Neural cell (in vitro differentiated cells): ENCODE data around the gene CEACAM4. TPM values are rescaled to one million over a fixed set of nuclear protein-coding genes. Genes with fewer than 3 reads are reported as not detected.

Source experiments
- H2AFZ ChIP-seq: fragments of 200-600, 300-800 bp; sonication (generic), shearing (Covaris generic); 2 replicates; pipeline ENCODE4 v1.6.0; 2014; ENCODE audit warnings: low read depth, mild to moderate bottlenecking, antibody characterized with exemption, low read length, moderate library complexity
- H3F3A ChIP-seq: fragments of 200-600 bp; shearing (Covaris generic); 2 replicates; pipeline ENCODE4 v1.6.1; 2016; ENCODE audit warnings: mild to moderate bottlenecking, moderate library complexity, mixed read lengths, antibody characterized with exemption, low read length; ENCODE audit not compliant: insufficient read depth, poor library complexity, severe bottlenecking
- H3K27ac ChIP-seq: fragments of 200-600, 300-800 bp; sonication (generic), shearing (Covaris generic); 2 replicates; pipeline ENCODE4 v1.5.1; 2014; ENCODE audit warnings: mild to moderate bottlenecking, low read length, moderate library complexity
- H3K27me3 ChIP-seq: fragments of 300-800, 200-600 bp; sonication (generic), shearing (Covaris generic); 2 replicates; pipeline ENCODE4 v1.6.0; 2014; ENCODE audit warnings: mild to moderate bottlenecking, low read depth, low read length, moderate library complexity; ENCODE audit not compliant: insufficient read depth
- H3K36me3 ChIP-seq: fragments of 300-800, 200-600 bp; sonication (generic), shearing (Covaris generic); 2 replicates; pipeline ENCODE4 v1.5.1; 2014; ENCODE audit warnings: mild to moderate bottlenecking, antibody characterized with exemption, low read length, moderate library complexity; ENCODE audit not compliant: insufficient read depth
- H3K4me2 ChIP-seq: fragments of 300-800, 200-600 bp; sonication (generic), shearing (Covaris generic); 2 replicates; pipeline ENCODE4 v1.6.0; 2014; ENCODE audit warnings: mild to moderate bottlenecking, low read length
- H3K4me3 ChIP-seq: fragments of 300-800, 200-600 bp; sonication (generic), shearing (Covaris generic); 2 replicates; pipeline ENCODE4 v1.5.1; 2014; ENCODE audit warnings: mild to moderate bottlenecking, low read length, moderate library complexity
- H3K79me2 ChIP-seq: fragments of 200-600 bp; shearing (Covaris generic); replicated peaks from 2 replicates; pipeline ENCODE4 v1.6.0; 2014; ENCODE audit warnings: mild to moderate bottlenecking, low read length, moderate library complexity; ENCODE audit not compliant: insufficient read depth
- H3K9ac ChIP-seq: fragments of 300-800, 200-600 bp; sonication (generic), shearing (Covaris generic); 2 replicates; pipeline ENCODE4 v1.6.1; 2016; ENCODE audit warnings: mild to moderate bottlenecking, low read length, mixed read lengths
- H3K9me2 ChIP-seq: fragments of 200-600 bp; shearing (Covaris generic); 2 replicates; pipeline ENCODE4 v1.6.1; 2016; ENCODE audit warnings: mild to moderate bottlenecking, low read length, mixed read lengths; ENCODE audit not compliant: insufficient read depth
- H3K9me3 ChIP-seq: fragments of 200-600, 300-800 bp; sonication (generic), shearing (Covaris generic); 2 replicates; pipeline ENCODE4 v1.6.1; 2016; ENCODE audit warnings: mild to moderate bottlenecking, mixed run types, low read length, moderate library complexity, mixed read lengths
- H4K20me1 ChIP-seq: fragments of 200-600 bp; shearing (Covaris generic); 2 replicates; pipeline ENCODE4 v1.6.1; 2016; ENCODE audit warnings: mild to moderate bottlenecking, mixed run types; ENCODE audit not compliant: insufficient read depth
- EP300 ChIP-seq: fragments of 450-650 bp; conservative IDR thresholded peaks from 2 replicates; pipeline ENCODE4 v1.6.1; 2014; ENCODE audit warnings: antibody characterized with exemption, mild to moderate bottlenecking, moderate library complexity; ENCODE audit not compliant: poor library complexity, severe bottlenecking
- EZH2 ChIP-seq: fragments of 200-600, 300-800 bp; shearing (Covaris generic), sonication (generic); IDR thresholded peaks from 2 replicates; pipeline ENCODE4 v1.6.1; 2014; ENCODE audit warnings: antibody characterized with exemption, low read length, borderline replicate concordance, mild to moderate bottlenecking; ENCODE audit not compliant: insufficient read depth, poor library complexity, severe bottlenecking
- MXI1 ChIP-seq: fragments of 450-650 bp; conservative IDR thresholded peaks from 2 replicates; pipeline ENCODE4 v1.6.1; 2014; ENCODE audit warnings: antibody characterized with exemption, mild to moderate bottlenecking; ENCODE audit not compliant: poor library complexity, severe bottlenecking
- POLR2AphosphoS5 ChIP-seq: IDR thresholded peaks from 2 replicates; pipeline ENCODE4 v1.6.1; 2012
- RAD21 ChIP-seq: fragments of 450-650 bp; conservative IDR thresholded peaks from 2 replicates; pipeline ENCODE4 v1.6.1; 2014; ENCODE audit warnings: antibody characterized with exemption, mild to moderate bottlenecking, moderate library complexity
- REST ChIP-seq: IDR thresholded peaks from 2 replicates; pipeline ENCODE4 v1.6.1; 2012; ENCODE audit warnings: borderline replicate concordance
- SMC3 ChIP-seq: fragments of 450-650 bp; conservative IDR thresholded peaks from 2 replicates; pipeline ENCODE4 v1.6.1; 2014; ENCODE audit warnings: antibody characterized with exemption, mild to moderate bottlenecking, moderate library complexity; ENCODE audit not compliant: poor library complexity
- TAF1 ChIP-seq: IDR thresholded peaks from 2 replicates; pipeline ENCODE4 v1.6.1; 2012; ENCODE audit warnings: low read depth
- polyA plus RNA-seq: library from polyadenylated mRNA; depleted of rRNA; stranded (reverse); fragments of >200 nt; gene quantifications from 2 replicates; pipeline ENCODE4 v1.2.3, GENCODE V29; 2014
- TF ChIP-seq, protein P1 (sequence below): fragments of 450-650 bp; IDR thresholded peaks from 2 replicates; pipeline ENCODE4 v1.5.1; 2014; ENCODE audit warnings: antibody characterized with exemption, mild to moderate bottlenecking, moderate library complexity; ENCODE audit not compliant: poor library complexity, severe bottlenecking

The CEACAM4 gene
- polyA plus RNA-seq, 1 donor from 2014 or later: not detected

GRCh38 chr19:41591951-41592562 is 34.8 kb downstream of the CEACAM4 start:
- no peak overlapping the region for H3K4me3 ChIP-seq
- no peaks in the 10 kb centered on the region for H3F3A ChIP-seq
- H2AFZ ChIP-seq: no peak overlapping the region
- H4K20me1 ChIP-seq: no peaks in the 10 kb centered on the region
- no peak overlapping the region for H3K9ac ChIP-seq
- H3K79me2 ChIP-seq: no peaks in the 10 kb centered on the region
- peaks cover 3% of the 10 kb centered on the region for H3K9me3 ChIP-seq
- H3K36me3 ChIP-seq: no peaks in the 10 kb centered on the region
- no peak overlapping the region for H3K4me2 ChIP-seq
- TF ChIP-seq EP300: no peak
- no peak for TF ChIP-seq RAD21
- no peak for TF ChIP-seq POLR2AphosphoS5
- no peak for TF ChIP-seq REST
- no peak for TF ChIP-seq SMC3
- no peak for TF ChIP-seq MXI1
- TF ChIP-seq TAF1: no peak
- TF ChIP-seq EZH2: no peak
- TF ChIP-seq, protein P1, sequence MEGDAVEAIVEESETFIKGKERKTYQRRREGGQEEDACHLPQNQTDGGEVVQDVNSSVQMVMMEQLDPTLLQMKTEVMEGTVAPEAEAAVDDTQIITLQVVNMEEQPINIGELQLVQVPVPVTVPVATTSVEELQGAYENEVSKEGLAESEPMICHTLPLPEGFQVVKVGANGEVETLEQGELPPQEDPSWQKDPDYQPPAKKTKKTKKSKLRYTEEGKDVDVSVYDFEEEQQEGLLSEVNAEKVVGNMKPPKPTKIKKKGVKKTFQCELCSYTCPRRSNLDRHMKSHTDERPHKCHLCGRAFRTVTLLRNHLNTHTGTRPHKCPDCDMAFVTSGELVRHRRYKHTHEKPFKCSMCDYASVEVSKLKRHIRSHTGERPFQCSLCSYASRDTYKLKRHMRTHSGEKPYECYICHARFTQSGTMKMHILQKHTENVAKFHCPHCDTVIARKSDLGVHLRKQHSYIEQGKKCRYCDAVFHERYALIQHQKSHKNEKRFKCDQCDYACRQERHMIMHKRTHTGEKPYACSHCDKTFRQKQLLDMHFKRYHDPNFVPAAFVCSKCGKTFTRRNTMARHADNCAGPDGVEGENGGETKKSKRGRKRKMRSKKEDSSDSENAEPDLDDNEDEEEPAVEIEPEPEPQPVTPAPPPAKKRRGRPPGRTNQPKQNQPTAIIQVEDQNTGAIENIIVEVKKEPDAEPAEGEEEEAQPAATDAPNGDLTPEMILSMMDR: no peak
- H3K27ac ChIP-seq: no peak overlapping the region
- H3K9me2 ChIP-seq: no peaks in the 10 kb centered on the region
- H3K27me3 ChIP-seq: no peaks in the 10 kb centered on the region

DNA sequence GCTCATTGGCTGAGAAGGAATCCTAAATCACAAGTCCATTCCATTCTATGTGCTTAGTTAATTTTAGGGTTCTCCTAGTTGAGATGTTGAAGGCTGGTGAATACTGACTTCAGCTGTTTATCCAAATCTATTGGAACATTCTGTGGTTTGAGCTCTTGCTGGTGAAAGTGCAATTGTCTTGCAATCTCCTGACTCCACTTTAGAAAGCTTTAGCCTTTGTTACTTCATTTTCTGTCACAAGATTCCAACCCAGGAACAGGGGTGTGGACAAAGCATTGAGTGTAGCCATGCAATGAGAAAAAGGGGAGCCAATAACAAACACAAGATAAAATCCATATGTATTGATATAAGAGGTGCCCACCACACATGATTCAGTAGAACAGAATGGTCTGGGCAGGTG is 35.9 kb downstream of the CEACAM4 start:
- Histone ChIP-seq H3K9me2 (no peaks in the 10 kb centered on the region), H3K4me3 (no peak overlapping the region), H4K20me1 (no peaks in the 10 kb centered on the region), H3K9ac (no peak overlapping the region), H3K36me3 (no peaks in the 10 kb centered on the region), H2AFZ (no peak overlapping the region), H3K27ac (no peak overlapping the region), H3K79me2 (no peaks in the 10 kb centered on the region), H3F3A (no peaks in the 10 kb centered on the region), H3K4me2 (no peak overlapping the region), H3K9me3 (peaks cover 3% of the 10 kb centered on the region), H3K27me3 (no peaks in the 10 kb centered on the region)
- TF ChIP-seq, protein P1: no peak
- TF ChIP-seq EZH2 (no peak), TAF1 (no peak), RAD21 (no peak)
